Measurements from ENCODE around the gene EDIL3.

EDIL3 gene

DNA sequence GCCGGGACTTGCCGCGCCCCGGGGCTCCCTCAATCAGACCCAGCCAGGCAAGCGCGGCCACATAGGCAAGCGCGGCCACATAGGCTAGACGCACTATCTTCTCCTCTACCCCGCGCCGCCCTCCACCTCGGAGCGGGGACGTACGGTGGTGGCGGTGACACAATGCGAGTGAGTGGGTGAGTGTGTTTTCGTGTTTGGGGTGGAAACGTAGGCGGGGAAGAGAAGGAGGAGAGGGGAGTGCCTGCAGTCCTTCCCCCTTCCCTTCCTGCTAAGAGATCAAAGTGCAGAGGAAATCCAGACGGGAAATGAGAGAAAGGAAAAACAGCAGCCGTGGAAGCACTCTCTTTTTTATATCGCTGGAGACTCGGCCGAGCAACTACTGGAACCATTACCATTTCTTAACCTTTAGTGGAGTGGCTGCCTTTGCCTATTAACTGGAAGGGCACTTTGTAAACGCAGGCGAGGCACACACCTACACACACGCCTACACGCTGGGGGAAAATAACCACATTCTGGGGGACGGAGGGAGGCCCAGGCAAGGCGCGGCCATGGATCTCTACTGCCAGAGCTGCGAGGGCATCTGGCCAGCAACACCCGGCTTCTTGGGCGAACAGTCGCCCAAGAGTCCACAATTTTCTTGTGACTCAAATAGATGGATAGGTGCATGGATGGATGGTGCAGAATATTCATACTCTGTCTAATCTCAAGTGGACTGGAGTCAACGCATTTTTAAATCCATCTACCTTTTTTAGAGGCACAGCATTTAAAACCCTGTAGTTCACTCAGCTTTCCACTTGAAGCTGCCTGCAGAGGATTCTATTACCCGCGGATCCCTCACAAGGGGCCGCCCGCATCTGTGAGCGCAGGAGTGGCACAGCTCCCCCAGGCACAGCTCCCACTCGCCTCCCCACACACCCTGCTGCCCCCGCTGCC, 2.1 kb downstream of the EDIL3 start:
- Histone ChIP-seq H2AFZ (ENCODE audit: low read length) (peak overlapping the region; percentile 90), H3K18ac (ENCODE audit: low read length) (peak overlapping the region; percentile 95), H3K14ac (ENCODE audit: low read length) (peak overlapping the region; percentile 83), H3K36me3 (replicated peaks in 1 of 2; ENCODE audit: control insufficient read depth in 2 of 2, insufficient read depth in 2 of 2, low read length in 2 of 2) (no peaks in the 10 kb centered on the region), H4K8ac (ENCODE audit: low read depth, low read length) (no peak overlapping the region), H2BK12ac (ENCODE audit: low read length) (no peak overlapping the region), H2BK5ac (ENCODE audit: low read length) (no peak overlapping the region), H3K79me1 (ENCODE audit: low read depth, low read length) (no peaks in the 10 kb centered on the region), H3K4me1 (ENCODE audit: control insufficient read depth in 2 of 2, insufficient read depth in 1 of 2, low read depth in 1 of 2, low read length in 2 of 2) (peaks cover 3% of the 10 kb centered on the region in 2 donors), H2AK5ac (ENCODE audit: low read depth, low read length) (no peak overlapping the region), H3K9me3 (replicated peaks in 1 of 2; ENCODE audit: control insufficient read depth in 2 of 2, insufficient read depth in 1 of 2, low read depth in 1 of 2, low read length in 2 of 2) (no peaks in the 10 kb centered on the region), H3K27me3 (ENCODE audit: control insufficient read depth in 3 of 3, insufficient read depth in 3 of 3, low read depth in 1 of 3, low read length in 3 of 3) (peaks cover 4 to 79% (median 26%) of the 10 kb centered on the region in 3 experiments), H3K27ac (replicated peaks; ENCODE audit: low read length) (no peak overlapping the region), H2BK120ac (ENCODE audit: low read depth, low read length) (no peak overlapping the region), H3K4me2 (ENCODE audit: insufficient read depth, low read length, poor library complexity, severe bottlenecking) (peak overlapping the region; percentile 88), H3K4me3 (ENCODE audit: low read length in 2 of 2) (peak overlapping the region; percentile 40 to 86), H4K91ac (ENCODE audit: low read depth, low read length, poor library complexity) (no peak overlapping the region), H3K23ac (ENCODE audit: low read depth, low read length, poor library complexity) (no peak overlapping the region), H3K4ac (ENCODE audit: low read length) (no peak overlapping the region), H2BK15ac (ENCODE audit: low read length) (no peak overlapping the region), H3K9ac (ENCODE audit: low read depth, low read length, poor library complexity) (peak overlapping the region; percentile 89)
- WGBS, 2 donors (ENCODE audit: extremely low coverage in 2 of 2, insufficient read length in 2 of 2, insufficient replicate concordance in 1 of 2): no CpG with 5 or more reads among the region's 45 CpGs
- peak; percentile 54 for DNase-seq (ENCODE audit: low spot score)

DNA sequence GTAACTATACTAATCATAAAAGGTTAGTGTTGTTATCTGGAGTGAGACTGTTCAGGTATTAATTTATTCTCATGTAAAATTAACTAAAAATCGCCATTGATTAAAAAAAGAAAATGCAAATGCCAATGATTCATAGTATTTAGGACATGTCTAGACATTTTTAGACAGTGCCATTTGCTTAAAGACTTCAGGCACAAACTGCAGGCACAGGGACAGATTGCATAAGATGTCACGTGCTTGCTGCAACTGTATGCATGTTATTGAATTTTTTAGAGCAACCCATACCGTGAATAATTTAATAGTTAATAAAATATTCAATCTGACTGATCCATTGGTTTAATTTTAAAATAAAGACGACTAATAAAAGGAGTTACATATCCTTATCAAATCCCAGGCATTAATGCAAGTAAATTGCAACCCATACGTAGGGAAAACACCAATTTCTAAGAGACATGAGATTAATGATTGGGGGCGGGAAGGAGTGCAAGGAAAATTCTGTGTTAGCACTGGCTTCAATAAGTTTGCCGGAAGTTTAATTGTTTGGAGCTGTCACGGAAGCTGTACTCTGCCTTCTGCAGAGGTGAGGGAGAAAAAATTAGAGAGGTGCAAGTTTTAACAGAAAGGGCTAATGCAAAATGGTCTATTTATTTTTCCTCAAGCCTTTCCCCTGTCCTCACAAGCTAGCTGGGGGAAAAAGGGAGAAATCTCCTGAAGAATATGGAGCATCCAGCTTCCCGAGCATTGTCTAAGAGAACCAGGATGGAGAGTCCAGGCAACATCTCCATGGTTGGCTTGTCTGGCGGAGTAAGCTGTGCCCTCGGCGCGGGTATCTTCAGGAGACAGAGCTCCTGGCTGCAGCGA, 2.9 kb downstream of the EDIL3 start:
- Histone ChIP-seq H2AK5ac (ENCODE audit: low read depth, low read length) (no peak overlapping the region), H3K23ac (ENCODE audit: low read depth, low read length, poor library complexity) (no peak overlapping the region), H3K4ac (ENCODE audit: low read length) (no peak overlapping the region), H2BK120ac (ENCODE audit: low read depth, low read length) (no peak overlapping the region), H3K9me3 (replicated peaks in 1 of 2; ENCODE audit: control insufficient read depth in 2 of 2, insufficient read depth in 1 of 2, low read depth in 1 of 2, low read length in 2 of 2) (no peaks in the 10 kb centered on the region), H3K4me1 (ENCODE audit: control insufficient read depth in 2 of 2, insufficient read depth in 1 of 2, low read depth in 1 of 2, low read length in 2 of 2) (peaks cover 3% of the 10 kb centered on the region in 2 donors), H3K27me3 (ENCODE audit: control insufficient read depth in 3 of 3, insufficient read depth in 3 of 3, low read depth in 1 of 3, low read length in 3 of 3) (peaks cover 4 to 71% (median 26%) of the 10 kb centered on the region in 3 experiments), H4K8ac (ENCODE audit: low read depth, low read length) (no peak overlapping the region), H3K36me3 (replicated peaks in 1 of 2; ENCODE audit: control insufficient read depth in 2 of 2, insufficient read depth in 2 of 2, low read length in 2 of 2) (no peaks in the 10 kb centered on the region), H3K27ac (replicated peaks; ENCODE audit: low read length) (no peak overlapping the region), H3K4me3 (ENCODE audit: low read length in 2 of 2) (peak overlapping the region; percentile 40 to 86), H3K14ac (ENCODE audit: low read length) (no peak overlapping the region), H3K4me2 (ENCODE audit: insufficient read depth, low read length, poor library complexity, severe bottlenecking) (peak overlapping the region; percentile 88), H3K79me1 (ENCODE audit: low read depth, low read length) (no peaks in the 10 kb centered on the region), H2BK15ac (ENCODE audit: low read length) (no peak overlapping the region), H2BK5ac (ENCODE audit: low read length) (no peak overlapping the region), H2AFZ (ENCODE audit: low read length) (peak overlapping the region; percentile 90), H3K9ac (ENCODE audit: low read depth, low read length, poor library complexity) (peak overlapping the region; percentile 85), H3K18ac (ENCODE audit: low read length) (peak overlapping the region; percentile 95), H2BK12ac (ENCODE audit: low read length) (no peak overlapping the region), H4K91ac (ENCODE audit: low read depth, low read length, poor library complexity) (no peak overlapping the region)
- WGBS, 2 donors (ENCODE audit: extremely low coverage in 2 of 2, insufficient read length in 2 of 2, insufficient replicate concordance in 1 of 2): no CpG with 5 or more reads among the region's 14 CpGs
- no peak for DNase-seq (ENCODE audit: low spot score)

DNA sequence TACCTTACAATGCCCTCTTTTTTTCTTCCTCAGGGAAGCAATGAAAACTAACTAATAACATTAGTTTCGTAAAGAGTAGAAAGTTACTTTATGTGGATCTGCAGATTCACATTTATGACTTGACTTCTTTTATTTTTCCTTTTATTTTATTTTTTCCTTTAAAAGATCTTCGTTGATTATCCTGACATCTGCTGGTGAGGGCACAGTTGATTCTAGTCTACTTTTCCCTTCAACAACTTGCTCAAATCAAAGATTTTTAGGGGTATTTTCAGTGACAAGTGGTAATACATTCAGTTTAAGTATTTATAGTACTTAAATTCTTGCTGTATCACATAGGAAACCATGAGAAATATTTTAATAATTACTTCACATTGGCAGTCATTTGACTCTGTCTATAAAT, 4.9 kb downstream of the EDIL3 start:
- no peak overlapping the region for H3K9ac ChIP-seq (ENCODE audit: low read depth, low read length, poor library complexity)
- no peak overlapping the region for H2BK12ac ChIP-seq (ENCODE audit: low read length)
- no peak overlapping the region for H3K14ac ChIP-seq (ENCODE audit: low read length)
- peaks cover 4 to 52% (median 22%) of the 10 kb centered on the region in 3 experiments for H3K27me3 ChIP-seq (ENCODE audit: control insufficient read depth in 3 of 3, insufficient read depth in 3 of 3, low read depth in 1 of 3, low read length in 3 of 3)
- H3K23ac ChIP-seq (ENCODE audit: low read depth, low read length, poor library complexity): no peak overlapping the region
- no peak overlapping the region for H2BK120ac ChIP-seq (ENCODE audit: low read depth, low read length)
- H3K4me3 ChIP-seq (ENCODE audit: low read length in 2 of 2): no peak overlapping the region
- H3K4me2 ChIP-seq (ENCODE audit: insufficient read depth, low read length, poor library complexity, severe bottlenecking): no peak overlapping the region
- H2AK5ac ChIP-seq (ENCODE audit: low read depth, low read length): no peak overlapping the region
- DNase-seq (ENCODE audit: low spot score): no peak
- WGBS, 2 donors (ENCODE audit: extremely low coverage in 2 of 2, insufficient read length in 2 of 2, insufficient replicate concordance in 1 of 2): no CpG with 5 or more reads among the region's 2 CpGs
- no peak overlapping the region for H3K18ac ChIP-seq (ENCODE audit: low read length)
- H3K4me1 ChIP-seq (ENCODE audit: control insufficient read depth in 2 of 2, insufficient read depth in 1 of 2, low read depth in 1 of 2, low read length in 2 of 2): peaks cover 2 to 3% of the 10 kb centered on the region in 2 donors
- H3K4ac ChIP-seq (ENCODE audit: low read length): no peak overlapping the region
- no peaks in the 10 kb centered on the region for H3K79me1 ChIP-seq (ENCODE audit: low read depth, low read length)
- H2BK15ac ChIP-seq (ENCODE audit: low read length): no peak overlapping the region
- H2BK5ac ChIP-seq (ENCODE audit: low read length): no peak overlapping the region
- H3K9me3 ChIP-seq (replicated peaks in 1 of 2; ENCODE audit: control insufficient read depth in 2 of 2, insufficient read depth in 1 of 2, low read depth in 1 of 2, low read length in 2 of 2): no peaks in the 10 kb centered on the region
- H4K91ac ChIP-seq (ENCODE audit: low read depth, low read length, poor library complexity): no peak overlapping the region
- H3K36me3 ChIP-seq (replicated peaks in 1 of 2; ENCODE audit: control insufficient read depth in 2 of 2, insufficient read depth in 2 of 2, low read length in 2 of 2): no peaks in the 10 kb centered on the region
- H3K27ac ChIP-seq (replicated peaks; ENCODE audit: low read length): no peak overlapping the region
- H2AFZ ChIP-seq (ENCODE audit: low read length): no peak overlapping the region
- H4K8ac ChIP-seq (ENCODE audit: low read depth, low read length): no peak overlapping the region

DNA sequence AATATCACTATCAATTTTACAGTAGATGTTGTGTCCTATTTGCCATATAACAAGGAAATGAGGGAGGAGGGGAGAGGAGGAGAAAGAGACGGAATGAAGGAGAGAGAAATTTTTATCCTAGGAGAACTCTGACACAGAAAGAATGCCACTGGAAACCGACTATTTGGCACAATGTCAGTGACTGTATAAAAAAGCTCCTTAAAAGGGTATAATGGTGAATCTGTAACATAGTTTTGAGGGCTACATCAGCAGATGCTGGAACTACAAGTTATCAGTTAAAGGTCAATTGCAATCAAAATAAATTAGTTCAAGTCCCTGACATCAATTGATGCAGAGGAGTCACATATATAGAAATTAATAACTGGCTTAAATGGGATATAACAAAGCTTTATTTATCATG, 5.7 kb downstream of the EDIL3 start:
- Histone ChIP-seq H3K27ac (replicated peaks; ENCODE audit: low read length) (no peak overlapping the region), H3K4me3 (ENCODE audit: low read length in 2 of 2) (no peak overlapping the region), H2BK5ac (ENCODE audit: low read length) (no peak overlapping the region), H3K36me3 (replicated peaks in 1 of 2; ENCODE audit: control insufficient read depth in 2 of 2, insufficient read depth in 2 of 2, low read length in 2 of 2) (no peaks in the 10 kb centered on the region), H2BK12ac (ENCODE audit: low read length) (no peak overlapping the region), H3K14ac (ENCODE audit: low read length) (no peak overlapping the region), H3K23ac (ENCODE audit: low read depth, low read length, poor library complexity) (no peak overlapping the region), H2AK5ac (ENCODE audit: low read depth, low read length) (no peak overlapping the region), H3K9me3 (replicated peaks in 1 of 2; ENCODE audit: control insufficient read depth in 2 of 2, insufficient read depth in 1 of 2, low read depth in 1 of 2, low read length in 2 of 2) (no peaks in the 10 kb centered on the region), H2BK120ac (ENCODE audit: low read depth, low read length) (no peak overlapping the region), H2BK15ac (ENCODE audit: low read length) (no peak overlapping the region), H3K79me1 (ENCODE audit: low read depth, low read length) (no peaks in the 10 kb centered on the region), H4K8ac (ENCODE audit: low read depth, low read length) (no peak overlapping the region), H3K4ac (ENCODE audit: low read length) (no peak overlapping the region), H2AFZ (ENCODE audit: low read length) (no peak overlapping the region), H4K91ac (ENCODE audit: low read depth, low read length, poor library complexity) (no peak overlapping the region), H3K4me2 (ENCODE audit: insufficient read depth, low read length, poor library complexity, severe bottlenecking) (no peak overlapping the region), H3K4me1 (ENCODE audit: control insufficient read depth in 2 of 2, insufficient read depth in 1 of 2, low read depth in 1 of 2, low read length in 2 of 2) (peaks cover 2 to 3% of the 10 kb centered on the region in 2 donors), H3K18ac (ENCODE audit: low read length) (no peak overlapping the region), H3K9ac (ENCODE audit: low read depth, low read length, poor library complexity) (no peak overlapping the region), H3K27me3 (ENCODE audit: control insufficient read depth in 3 of 3, insufficient read depth in 3 of 3, low read depth in 1 of 3, low read length in 3 of 3) (peaks cover 4 to 47% (median 19%) of the 10 kb centered on the region in 3 experiments)
- DNase-seq (ENCODE audit: low spot score): no peak
- WGBS, 2 donors (ENCODE audit: extremely low coverage in 2 of 2, insufficient read length in 2 of 2, insufficient replicate concordance in 1 of 2): no CpG with 5 or more reads among the region's 2 CpGs

Measured in neuronal stem cell (in vitro differentiated cells).